HepG2 (cell line): Measurements from ENCODE around the gene TSGA10IP. TPM values are rescaled to one million over a fixed set of nuclear protein-coding genes. Genes with fewer than 3 reads are reported as not detected.
A peak's percentile ranks its signal among the peaks of the same experiment; 100 is the strongest.

Experiments
- CEBPG ChIP-seq: IDR thresholded peaks from 2 replicates; pipeline ENCODE4 v1.6.1; 2016
- ELK4 ChIP-seq: sonication (generic); formaldehyde crosslinking; IDR thresholded peaks from 2 replicates; pipeline ENCODE4 v1.9.0; 2021; ENCODE audit warnings: missing genetic modification reagents, borderline replicate concordance
- ETV5 ChIP-seq: IDR thresholded peaks from 2 replicates; pipeline ENCODE4 v1.6.1; 2018; ENCODE audit warnings: missing biosample characterization, missing genetic modification reagents, inconsistent platforms, borderline replicate concordance
- IRF9 ChIP-seq: sonication (generic); formaldehyde crosslinking; IDR thresholded peaks from 2 replicates; pipeline ENCODE4 v1.8.0; 2022; ENCODE audit warnings: missing genetic modification reagents, mild to moderate bottlenecking, borderline replicate concordance
- KDM3A ChIP-seq: IDR thresholded peaks from 2 replicates; pipeline ENCODE4 v1.6.1; 2018; ENCODE audit warnings: low read depth, missing compliant biosample characterization
- KDM4B ChIP-seq: sonication (generic); formaldehyde crosslinking; IDR thresholded peaks from 2 replicates; pipeline ENCODE4 v1.4.0; 2020; ENCODE audit warnings: missing genetic modification reagents
- KLF11 ChIP-seq: IDR thresholded peaks from 2 replicates; pipeline ENCODE4 v1.6.1; 2016; ENCODE audit warnings: missing compliant biosample characterization
- KLF16 ChIP-seq, 2 experiments: sonication (generic) in 1 of 2; formaldehyde crosslinking in 1 of 2; IDR thresholded peaks; 2 replicates each; pipeline versions ENCODE4 v1.6.1 to v1.8.0; 2016 to 2023; ENCODE audit warnings: missing genetic modification reagents in 2 of 2, missing compliant biosample characterization in 1 of 2
- MATR3 ChIP-seq: sonication (generic); formaldehyde crosslinking; IDR thresholded peaks from 2 replicates; pipeline ENCODE4 v1.4.0; 2020; ENCODE audit warnings: missing genetic modification reagents
- MIXL1 ChIP-seq: IDR thresholded peaks from 2 replicates; pipeline ENCODE4 v1.6.1; 2016
- MTA3 ChIP-seq: sonication (generic); formaldehyde crosslinking; IDR thresholded peaks from 2 replicates; pipeline ENCODE4 v1.4.0; 2020; ENCODE audit warnings: missing genetic modification reagents
- MXD3 ChIP-seq: IDR thresholded peaks from 2 replicates; pipeline ENCODE4 v1.6.1; 2016; ENCODE audit warnings: mild to moderate bottlenecking, missing biosample characterization, missing genetic modification reagents
- NFKB2 ChIP-seq: sonication (generic); formaldehyde crosslinking; IDR thresholded peaks from 2 replicates; pipeline ENCODE4 v1.4.0; 2020; ENCODE audit warnings: missing genetic modification reagents, borderline replicate concordance
- NR3C1 ChIP-seq: sonication (generic); formaldehyde crosslinking; IDR thresholded peaks from 2 replicates; pipeline ENCODE4 v1.4.0; 2020; ENCODE audit warnings: missing genetic modification reagents
- PHB2 ChIP-seq: fragments of 450-650 bp; IDR thresholded peaks from 2 replicates; pipeline ENCODE4 v1.6.1; 2018; ENCODE audit not compliant: partially characterized antibody
- PHF8 ChIP-seq: sonication (generic); formaldehyde crosslinking; IDR thresholded peaks from 2 replicates; pipeline ENCODE4 v1.5.0; 2020; ENCODE audit warnings: missing genetic modification reagents
- POGK ChIP-seq: sonication (generic); formaldehyde crosslinking; conservative IDR thresholded peaks from 2 replicates; pipeline ENCODE4 v1.8.0; 2022; ENCODE audit warnings: mild to moderate bottlenecking, moderate library complexity, missing genetic modification reagents
- RFX1 ChIP-seq: fragments of 450-650 bp; IDR thresholded peaks from 2 replicates; pipeline ENCODE4 v1.6.1; 2017
- SMAD1 ChIP-seq: sonication (generic); formaldehyde crosslinking; IDR thresholded peaks from 2 replicates; pipeline ENCODE4 v1.4.0; 2020; ENCODE audit warnings: missing genetic modification reagents, low read depth, mild to moderate bottlenecking, borderline replicate concordance
- TCF7 ChIP-seq: sonication (generic); IDR thresholded peaks from 2 replicates; pipeline ENCODE4 v1.6.1; 2016; ENCODE audit warnings: antibody characterized with exemption, low read depth
- TFE3 ChIP-seq: IDR thresholded peaks from 2 replicates; pipeline ENCODE4 v1.6.1; 2016
- TRIM24 ChIP-seq: sonication (generic); formaldehyde crosslinking; IDR thresholded peaks from 2 replicates; pipeline ENCODE4 v1.8.0; 2022; ENCODE audit warnings: mild to moderate bottlenecking, missing genetic modification reagents
- XBP1 ChIP-seq: sonication (generic); formaldehyde crosslinking; IDR thresholded peaks from 2 replicates; pipeline ENCODE4 v1.5.0; 2020; ENCODE audit warnings: missing genetic modification reagents
- ZNF138 ChIP-seq: sonication (generic); formaldehyde crosslinking; IDR thresholded peaks from 2 replicates; pipeline ENCODE4 v1.5.0; 2020; ENCODE audit warnings: mild to moderate bottlenecking, low read depth, missing genetic modification reagents
- ZNF264 ChIP-seq: sonication (generic); formaldehyde crosslinking; IDR thresholded peaks from 2 replicates; pipeline ENCODE4 v1.4.0; 2020; ENCODE audit warnings: missing genetic modification reagents
- ZNF550 ChIP-seq: sonication (generic); formaldehyde crosslinking; IDR thresholded peaks from 2 replicates; pipeline ENCODE4 v1.4.0; 2020; ENCODE audit warnings: mild to moderate bottlenecking, missing genetic modification reagents, borderline replicate concordance
- ZNF709 ChIP-seq: sonication (generic); formaldehyde crosslinking; IDR thresholded peaks from 2 replicates; pipeline ENCODE4 v1.5.0; 2020; ENCODE audit warnings: mild to moderate bottlenecking, missing genetic modification reagents
- polyA plus RNA-seq, 8 experiments: library from polyadenylated mRNA; depleted of rRNA in 3 of 8; stranded (reverse) in 7 of 8; unstranded in 1 of 8; fragments of >200 nt; fragmentation: Illumina TruSeq in 4 of 8; extraction: Trizol in 4 of 8; gene quantifications; 2 replicates each; pipeline versions ENCODE4 v1.2.1 to v1.2.3, GENCODE V29; 2011 to 2016; ENCODE audit warnings: low read depth in 4 of 8, missing spikeins in 1 of 8, mixed read lengths in 1 of 8; ENCODE audit not compliant: insufficient read depth in 1 of 8
- total RNA-seq, 5 experiments: library from RNA; depleted of rRNA; stranded (reverse); fragments of >200 nt; fragmentation: Illumina TruSeq; extraction: Trizol; gene quantifications; 2 replicates each; pipeline ENCODE4 v1.2.3, GENCODE V29; 2016; ENCODE audit warnings: low read depth in 1 of 5

Gene TSGA10IP
- total and polyA plus RNA-seq, 2 of the 13 experiments (the other 11 are each of a cell fraction or from before 2014, with no cell fraction given) = not detected

GRCh38 chr11:65899356-65900124 lies 45.7 kb upstream of the TSGA10IP start (continued):
- peak; percentile 88; the same call in 1 of the 2 replicates for TF ChIP-seq MXD3 (CRISPR knock-in tag)
- no peak for TF ChIP-seq TFE3
- TF ChIP-seq KLF11 (CRISPR knock-in tag) = 0 out of 2 replicates have a peak, but pooled peaks have one; percentile 32
- no peak for TF ChIP-seq XBP1 (CRISPR knock-in tag)
- TF ChIP-seq NR3C1 = no peak
- no peak for TF ChIP-seq RFX1
- TF ChIP-seq KDM3A (CRISPR knock-in tag) = no peak
- TF ChIP-seq ZNF709 = peak; percentile 58; the same call in 1 of the 2 replicates
- TF ChIP-seq TRIM24 (CRISPR knock-in tag) = 0 out of 2 replicates have a peak, but pooled peaks have one; percentile 46
- no peak for TF ChIP-seq MTA3
- no peak for TF ChIP-seq TCF7
- no peak for TF ChIP-seq SMAD1 (CRISPR knock-in tag)
- TF ChIP-seq KDM4B (CRISPR knock-in tag) = no peak
- TF ChIP-seq ELK4 (CRISPR knock-in tag) = no peak
- TF ChIP-seq CEBPG (CRISPR knock-in tag) = no peak
- TF ChIP-seq ZNF264 (CRISPR knock-in tag) = no peak
- TF ChIP-seq ZNF138 (CRISPR knock-in tag) = peak; percentile 37; the same call in 1 of the 2 replicates
- TF ChIP-seq ETV5 = peak; percentile 83; the same call in 1 of the 2 replicates
- peak; percentile 51; the same call in 1 of the 2 replicates for TF ChIP-seq IRF9 (CRISPR knock-in tag)
- TF ChIP-seq PHB2 = no peak
- no peak for TF ChIP-seq MIXL1
- TF ChIP-seq PHF8 = peak; percentile 72
- TF ChIP-seq KLF16 (CRISPR knock-in tag; IDR thresholded peaks at IDR 0.05) = peak in 1 of 2 experiments; percentile 76; a peak in 1 of 4 replicates
- no peak for TF ChIP-seq ZNF550
- TF ChIP-seq MATR3 (CRISPR knock-in tag) = no peak
- TF ChIP-seq NFKB2 (CRISPR knock-in tag) = peak; percentile 79; the same call in 1 of the 2 replicates
- no peak; the same call in 1 of the 2 replicates for TF ChIP-seq POGK (CRISPR knock-in tag)
